Renal cortical epithelial cell (primary cell): ENCODE data around the gene GNAQ. TPM values are rescaled to one million over a fixed set of nuclear protein-coding genes. Genes with fewer than 3 reads are reported as not detected.
"Not testable (repeated sequence)": the region's sequence is repeated elsewhere in the genome, so short reads cannot be mapped to it uniquely, and the experiment has no call there.

Experiments
- DNase-seq: peaks from one replicate; pipeline ENCODE4 v3.0.0-alpha.2; 2011; ENCODE audit warnings: low read depth
- total RNA-seq: library from RNA; depleted of rRNA; stranded (reverse); fragments of >200 nt; gene quantifications from 2 replicates; pipeline ENCODE4 v1.2.3, GENCODE V29; 2014

Gene GNAQ
- total RNA-seq, 1 donor from 2014 or later: 65.6 TPM

DNA sequence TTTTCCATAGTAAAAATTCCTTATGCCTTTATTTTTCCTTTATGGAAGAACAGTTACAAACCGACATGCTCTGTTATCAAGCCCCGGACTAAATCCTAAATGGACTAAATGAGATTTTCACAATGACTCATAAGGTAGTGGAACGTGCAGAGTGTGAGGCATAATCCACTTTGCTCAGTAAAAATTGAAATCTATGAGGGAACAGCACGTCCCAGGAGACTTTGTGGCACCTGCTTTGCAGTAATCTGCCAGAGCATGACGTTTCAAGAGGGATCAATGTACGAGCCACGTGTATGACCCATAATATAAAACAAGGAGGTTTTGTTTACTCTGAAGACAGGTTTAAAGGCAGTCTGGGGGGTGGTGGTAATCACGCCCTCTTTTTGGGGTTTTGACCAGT is 299.7 kb downstream of the GNAQ start:
- no peak for DNase-seq

GRCh38 chr9:77731008-77731698 is 300.5 kb downstream of the GNAQ start:
- DNase-seq: no peak

DNA sequence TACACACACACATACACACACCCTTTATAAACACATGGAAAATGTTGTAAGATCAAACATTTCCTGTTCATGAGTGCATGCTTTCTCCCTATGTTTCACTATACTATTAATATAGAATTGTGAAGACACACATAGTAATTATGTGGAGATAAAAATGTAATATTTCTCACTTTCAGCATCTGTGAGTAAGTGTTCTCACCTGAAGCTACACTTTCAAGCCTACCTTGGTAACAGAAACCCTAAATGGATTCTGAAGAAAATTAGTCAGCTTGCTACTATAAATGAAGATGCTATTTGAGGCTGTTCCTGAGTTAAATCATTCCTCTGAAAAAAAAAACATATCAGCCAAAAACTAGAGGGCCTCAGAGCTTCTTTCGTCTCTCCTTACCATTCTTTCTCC is 302.4 kb downstream of the GNAQ start:
- no peak for DNase-seq

GRCh38 chr9:77726814-77727213 is 304.8 kb downstream of the GNAQ start:
- no peak for DNase-seq

DNA sequence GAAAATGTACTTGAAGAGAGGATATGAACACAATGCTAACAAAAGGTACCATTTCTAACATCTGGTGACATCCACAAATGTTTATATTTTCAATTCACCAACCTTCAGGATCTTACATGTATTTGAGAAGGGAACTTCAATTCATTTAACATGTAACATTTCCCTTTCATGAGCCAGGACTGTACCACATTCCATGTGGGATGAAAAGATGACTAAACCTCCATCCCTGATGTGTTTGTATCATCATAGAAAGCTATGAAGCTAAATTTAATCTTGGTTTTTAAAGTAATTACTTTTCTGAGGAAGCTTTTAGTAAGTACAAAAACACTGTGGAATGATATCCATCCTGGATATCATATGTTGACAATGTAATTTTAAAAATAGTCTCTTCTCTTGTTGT is 305.3 kb downstream of the GNAQ start:
- no peak for DNase-seq

- DNase-seq: no peak
Observed at GRCh38 chr9:77725820-77726219, 305.8 kb downstream of the GNAQ start.

GRCh38 chr9:77725046-77725694 is 306.4 kb downstream of the GNAQ start:
- no peak for DNase-seq

GRCh38 chr9:77721156-77721555 is 310.5 kb downstream of the GNAQ start:
- DNase-seq: not testable (repeated sequence)

DNA sequence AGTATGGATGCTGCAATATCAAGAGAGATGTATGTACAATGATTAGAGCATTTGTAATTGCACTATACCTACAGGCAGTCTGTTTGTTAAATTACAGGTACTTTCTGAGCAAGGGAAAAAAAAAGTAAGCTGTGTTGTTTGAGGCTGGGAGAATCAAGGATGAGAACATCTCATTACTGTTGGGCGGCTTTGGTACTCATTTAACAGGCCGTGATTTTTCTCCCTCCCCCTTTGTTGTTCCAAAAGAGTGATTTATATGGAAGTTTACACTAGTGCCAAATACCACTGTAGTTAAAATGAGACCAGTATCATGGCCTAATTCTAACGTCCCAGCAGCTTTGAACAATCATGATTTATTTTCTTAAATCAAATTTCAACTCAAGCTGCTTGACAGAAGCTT is 312.3 kb downstream of the GNAQ start:
- DNase-seq: no peak

GRCh38 chr9:77718298-77718640 is 313.3 kb downstream of the GNAQ start:
- not testable (repeated sequence) for DNase-seq

DNA sequence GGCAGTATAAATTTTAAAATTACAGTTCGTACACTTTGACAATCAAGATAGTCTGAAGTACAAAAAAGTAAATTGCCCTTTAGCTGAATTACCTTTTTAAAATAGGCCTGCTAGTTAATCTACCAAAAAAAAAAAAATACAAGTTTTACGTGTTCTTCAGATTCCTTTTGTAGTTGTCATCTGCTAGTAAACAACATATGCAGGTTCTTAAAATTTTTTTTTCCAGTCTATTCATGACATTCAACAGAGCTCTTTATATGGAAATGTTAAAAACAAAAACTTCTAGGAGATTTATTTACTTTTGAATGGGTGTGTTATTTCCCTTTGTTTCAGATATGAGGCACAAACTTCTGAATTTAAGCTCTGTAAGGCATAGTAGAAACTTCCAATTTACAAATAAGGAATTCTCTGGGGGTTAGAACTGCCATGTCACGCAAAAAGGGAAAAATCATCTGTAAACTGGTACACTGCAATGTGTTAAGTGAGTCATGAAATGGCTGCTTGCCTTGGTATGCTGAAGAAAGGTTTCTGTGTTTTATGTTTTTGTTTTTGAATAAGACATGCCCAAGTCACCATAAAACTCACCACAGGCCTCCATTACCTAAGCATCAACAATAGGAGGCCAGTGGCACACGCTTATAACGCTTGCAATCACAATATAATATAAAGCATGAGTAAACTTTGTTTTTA is 313.9 kb downstream of the GNAQ start:
- DNase-seq: peak; percentile 83

DNA sequence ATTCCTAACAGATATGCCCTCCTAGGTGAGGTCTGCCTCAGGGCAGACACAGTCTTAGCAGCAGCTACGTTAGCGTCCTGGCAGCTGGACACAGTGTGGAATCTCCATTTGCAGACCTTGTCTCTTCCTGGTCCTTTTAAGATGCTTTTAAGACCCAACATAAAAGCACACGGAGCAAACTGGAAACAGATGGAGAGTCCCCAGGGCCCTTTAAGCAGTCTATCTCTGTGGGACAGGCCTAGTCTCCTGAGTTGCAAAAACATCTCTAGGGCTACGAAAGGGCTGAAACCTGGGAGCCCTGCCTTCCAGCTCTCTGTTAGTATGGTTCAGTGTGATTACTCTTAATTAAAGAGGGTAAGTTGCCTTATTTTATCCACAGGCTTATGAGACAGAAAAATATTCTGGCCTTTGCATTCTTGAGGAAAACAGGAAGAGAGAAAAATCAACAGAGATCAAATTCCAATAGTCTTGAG is 317.5 kb downstream of the GNAQ start:
- DNase-seq: no peak

- DNase-seq: peak; percentile 54
Observed at GRCh38 chr9:77712533-77713130, 319.0 kb downstream of the GNAQ start.

DNA sequence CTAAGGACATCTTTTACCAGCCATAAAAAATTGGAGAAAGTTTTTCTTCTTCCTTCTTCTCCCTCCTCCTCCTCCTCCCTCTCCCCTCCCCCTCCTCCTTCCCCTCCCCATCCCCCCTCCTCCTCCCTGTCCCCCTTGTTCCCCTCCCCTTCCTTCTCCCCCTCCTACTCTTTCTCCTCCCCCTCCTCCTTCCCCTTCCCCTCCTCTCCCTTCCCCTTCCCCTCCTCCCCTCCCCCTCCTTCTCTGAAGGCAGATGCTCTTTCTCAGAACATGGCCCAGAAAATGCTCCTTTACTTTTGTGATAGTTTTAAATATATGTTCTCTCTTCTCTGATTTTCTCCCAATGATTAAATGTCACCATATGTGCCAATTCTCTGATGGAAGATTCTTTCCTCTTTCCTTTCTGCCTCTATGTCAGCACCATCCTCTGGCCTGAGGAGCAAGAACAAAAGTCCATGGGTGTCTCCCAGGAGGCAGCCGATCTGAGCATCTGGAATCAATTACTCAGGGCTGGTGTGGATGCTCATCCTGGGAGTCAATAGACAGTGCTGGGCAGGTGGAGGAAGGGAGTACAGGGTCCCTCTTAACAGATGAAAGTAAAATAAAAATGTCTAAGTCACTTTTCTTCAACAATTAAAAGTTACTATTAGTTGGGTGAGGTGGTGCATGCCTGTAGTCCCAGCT is 320.5 kb downstream of the GNAQ start:
- DNase-seq: no peak

GRCh38 chr9:77710316-77710715 is 321.3 kb downstream of the GNAQ start:
- DNase-seq: no peak

- peak; percentile 54 for DNase-seq
Observed at GRCh38 chr9:77708064-77708815, 323.4 kb downstream of the GNAQ start.

- peak; percentile 99 for DNase-seq
Observed at GRCh38 chr9:77707383-77708063, 324.1 kb downstream of the GNAQ start.

- no peak for DNase-seq
Observed at GRCh38 chr9:77705636-77706035, 326.0 kb downstream of the GNAQ start.

DNA sequence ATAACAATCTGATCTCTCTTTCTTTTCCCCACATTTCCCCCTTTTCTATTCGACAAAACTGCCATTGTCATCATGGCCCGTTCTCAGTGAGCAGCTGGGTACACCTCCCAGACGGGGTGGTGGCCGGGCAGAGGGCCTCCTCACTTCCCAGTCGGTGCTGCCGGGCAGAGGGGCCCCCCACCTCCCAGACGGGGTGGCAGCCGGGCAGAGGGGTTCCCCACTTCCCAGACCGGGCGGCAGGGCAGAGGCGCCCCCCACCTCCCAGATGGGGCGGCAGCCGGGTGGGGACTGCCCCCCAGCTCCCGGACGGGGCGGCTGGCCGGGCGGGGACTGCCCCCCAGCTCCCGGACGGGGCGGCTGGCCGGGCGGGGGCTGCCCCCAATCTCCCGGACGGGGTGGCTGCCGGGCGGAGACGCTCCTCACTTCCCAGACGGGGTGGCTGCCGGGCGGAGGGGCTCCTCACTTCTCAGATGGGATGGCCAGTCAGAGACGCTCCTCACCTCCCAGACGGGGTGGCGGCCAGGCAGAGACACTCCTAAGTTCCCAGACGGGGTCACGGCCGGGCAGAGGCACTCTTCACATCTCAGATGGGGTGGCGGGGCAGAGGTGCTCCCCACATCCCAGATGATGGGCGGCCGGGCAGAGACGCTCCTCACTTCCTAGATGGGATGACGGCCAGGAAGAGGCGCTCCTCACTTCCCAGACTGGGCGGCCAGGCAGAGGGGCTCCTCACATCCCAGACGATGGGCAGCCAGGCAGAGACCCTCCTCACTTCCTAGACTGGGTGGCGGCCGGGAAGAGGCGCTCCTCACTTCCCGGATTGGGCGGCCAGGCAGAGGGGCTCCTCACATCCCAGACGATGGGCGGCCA is 328.9 kb downstream of the GNAQ start:
- not testable (repeated sequence) for DNase-seq
